H1 (cell line): ENCODE results near the gene PAWR.

Experiments
- EP300 ChIP-seq, 2 experiments: IDR thresholded peaks; 1 replicate in 1 of 2; 2 replicates in 1 of 2; pipeline ENCODE4 v1.6.1; 2011 to 2012; ENCODE audit warnings: low read depth in 2 of 2, low read length in 2 of 2, mild to moderate bottlenecking in 2 of 2, borderline replicate concordance in 1 of 2, inconsistent platforms in 1 of 2, moderate library complexity in 1 of 2
- SIN3A ChIP-seq, 2 experiments: IDR thresholded peaks in 1 of 2; conservative IDR thresholded peaks in 1 of 2; 2 replicates each; pipeline ENCODE4 v1.6.1; 2011 to 2012; ENCODE audit warnings: low read length in 2 of 2, improper control_type of control experiment in 1 of 2, low read depth in 1 of 2, mild to moderate bottlenecking in 1 of 2
- SUZ12 ChIP-seq: fragments of 200-600 bp; sonication (generic); IDR thresholded peaks from 2 replicates; pipeline ENCODE4 v1.6.1; 2012; ENCODE audit warnings: mild to moderate bottlenecking, inconsistent platforms, low read length, moderate library complexity, mixed read lengths
- TF ChIP-seq, protein P1 (sequence below), 3 experiments: IDR thresholded peaks; 1 replicate in 2 of 3; 2 replicates in 1 of 3; pipeline versions ENCODE4 v1.5.1 to v1.6.1; 2011; ENCODE audit warnings: low read length in 3 of 3, mild to moderate bottlenecking in 3 of 3, inconsistent platforms in 2 of 3, low read depth in 1 of 3, moderate library complexity in 1 of 3; ENCODE audit not compliant: insufficient read depth in 1 of 3; ENCODE audit errors: control extremely low read depth in 1 of 3

DNA sequence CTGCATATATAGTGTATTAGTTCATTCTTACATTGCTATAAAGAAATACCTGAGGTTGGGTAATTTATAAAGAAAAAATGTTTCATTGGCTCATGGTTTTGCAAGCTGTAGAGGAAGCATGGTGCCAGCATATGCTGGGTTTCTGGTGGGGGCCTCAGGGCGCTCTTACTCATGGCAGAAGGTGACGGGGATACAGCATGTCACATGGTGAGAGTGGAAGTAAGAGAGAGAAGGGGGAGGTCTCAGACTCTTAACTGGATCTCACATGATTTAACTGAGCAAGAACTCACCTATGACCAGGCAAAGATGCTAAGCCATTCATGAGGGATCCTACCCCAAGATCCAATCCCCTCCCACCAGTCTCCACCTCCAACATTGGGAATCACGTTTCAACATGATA, 15.9 kb upstream of the PAWR start:
- TF ChIP-seq, protein P1, sequence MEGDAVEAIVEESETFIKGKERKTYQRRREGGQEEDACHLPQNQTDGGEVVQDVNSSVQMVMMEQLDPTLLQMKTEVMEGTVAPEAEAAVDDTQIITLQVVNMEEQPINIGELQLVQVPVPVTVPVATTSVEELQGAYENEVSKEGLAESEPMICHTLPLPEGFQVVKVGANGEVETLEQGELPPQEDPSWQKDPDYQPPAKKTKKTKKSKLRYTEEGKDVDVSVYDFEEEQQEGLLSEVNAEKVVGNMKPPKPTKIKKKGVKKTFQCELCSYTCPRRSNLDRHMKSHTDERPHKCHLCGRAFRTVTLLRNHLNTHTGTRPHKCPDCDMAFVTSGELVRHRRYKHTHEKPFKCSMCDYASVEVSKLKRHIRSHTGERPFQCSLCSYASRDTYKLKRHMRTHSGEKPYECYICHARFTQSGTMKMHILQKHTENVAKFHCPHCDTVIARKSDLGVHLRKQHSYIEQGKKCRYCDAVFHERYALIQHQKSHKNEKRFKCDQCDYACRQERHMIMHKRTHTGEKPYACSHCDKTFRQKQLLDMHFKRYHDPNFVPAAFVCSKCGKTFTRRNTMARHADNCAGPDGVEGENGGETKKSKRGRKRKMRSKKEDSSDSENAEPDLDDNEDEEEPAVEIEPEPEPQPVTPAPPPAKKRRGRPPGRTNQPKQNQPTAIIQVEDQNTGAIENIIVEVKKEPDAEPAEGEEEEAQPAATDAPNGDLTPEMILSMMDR (IDR thresholded peaks at IDR 0.05; ENCODE audit: control extremely low read depth in 1 of 3, insufficient read depth in 1 of 3, low read depth in 1 of 3, low read length in 3 of 3) = no peak
- TF ChIP-seq EP300 (IDR thresholded peaks at IDR 0.05; ENCODE audit: borderline replicate concordance in 1 of 2, low read depth in 2 of 2, low read length in 2 of 2) (no peak), SIN3A (conservative IDR thresholded peaks at IDR 0.05 in 1 of 2, IDR thresholded peaks at IDR 0.05 in 1 of 2; ENCODE audit: low read depth in 1 of 2, low read length in 2 of 2) (no peak), SUZ12 (no peak)
